Trophoblast cell (in vitro differentiated cells and primary cell): Measurements from ENCODE around the gene SNAP23. TPM values are rescaled to one million over a fixed set of nuclear protein-coding genes. Genes with fewer than 3 reads are reported as not detected.
A peak's percentile ranks its signal among the peaks of the same experiment; 100 is the strongest.

ENCODE experiments used
- DNase-seq, 2 donors: peaks; one replicate each; pipeline ENCODE4 v3.0.0-alpha.2; 2016
- H2AFZ ChIP-seq: 2 replicates; pipeline ENCODE4 v1.6.1; 2013; ENCODE audit warnings: low read length, moderate library complexity, mild to moderate bottlenecking; ENCODE audit not compliant: insufficient read depth, poor library complexity
- H2AK5ac ChIP-seq: 2 replicates; pipeline ENCODE4 v1.6.1; 2013; ENCODE audit warnings: mild to moderate bottlenecking, low read length
- H2BK120ac ChIP-seq: 2 replicates; pipeline ENCODE4 v1.6.1; 2013; ENCODE audit warnings: low read length, mild to moderate bottlenecking, moderate library complexity; ENCODE audit not compliant: insufficient read depth, poor library complexity
- H2BK12ac ChIP-seq: 2 replicates; pipeline ENCODE4 v1.6.1; 2013; ENCODE audit warnings: mild to moderate bottlenecking, low read length, moderate library complexity
- H2BK5ac ChIP-seq: 2 replicates; pipeline ENCODE4 v1.6.1; 2013; ENCODE audit warnings: low read length, low read depth, moderate library complexity, mild to moderate bottlenecking; ENCODE audit not compliant: poor library complexity
- H3K14ac ChIP-seq: 2 replicates; pipeline ENCODE4 v1.6.1; 2013; ENCODE audit warnings: mild to moderate bottlenecking, low read length
- H3K18ac ChIP-seq: 2 replicates; pipeline ENCODE4 v1.6.1; 2013; ENCODE audit warnings: mild to moderate bottlenecking, low read length
- H3K23ac ChIP-seq: 2 replicates; pipeline ENCODE4 v1.6.1; 2013; ENCODE audit warnings: low read length
- H3K27ac ChIP-seq: 2 replicates; pipeline ENCODE4 v1.5.1; 2013; ENCODE audit warnings: low read depth, mild to moderate bottlenecking, inconsistent platforms, low read length, moderate library complexity
- H3K27me3 ChIP-seq: 2 replicates; pipeline ENCODE4 v1.6.1; 2013; ENCODE audit warnings: inconsistent platforms, mild to moderate bottlenecking, low read length, moderate library complexity; ENCODE audit not compliant: insufficient read depth
- H3K36me3 ChIP-seq, 2 experiments: 1 replicate in 1 of 2; 2 replicates in 1 of 2; pipeline ENCODE4 v1.6.1; 2013; ENCODE audit warnings: low read length in 2 of 2, mild to moderate bottlenecking in 2 of 2, moderate library complexity in 1 of 2; ENCODE audit not compliant: insufficient read depth in 2 of 2, control insufficient read depth in 1 of 2
- H3K4ac ChIP-seq: 2 replicates; pipeline ENCODE4 v1.6.1; 2013; ENCODE audit warnings: low read depth, mild to moderate bottlenecking, low read length, moderate library complexity
- H3K4me1 ChIP-seq, 2 experiments: 1 replicate in 1 of 2; 2 replicates in 1 of 2; pipeline ENCODE4 v1.6.1; 2013; ENCODE audit warnings: low read length in 2 of 2, mild to moderate bottlenecking in 2 of 2, moderate library complexity in 1 of 2; ENCODE audit not compliant: insufficient read depth in 2 of 2, control insufficient read depth in 1 of 2
- H3K4me2 ChIP-seq: 2 replicates; pipeline ENCODE4 v1.6.1; 2013; ENCODE audit warnings: inconsistent platforms, mild to moderate bottlenecking, low read length, moderate library complexity
- H3K4me3 ChIP-seq: 2 replicates; pipeline ENCODE4 v1.5.1; 2013; ENCODE audit warnings: mild to moderate bottlenecking, low read depth, low read length, inconsistent platforms
- H3K79me1 ChIP-seq: one replicate; pipeline ENCODE4 v1.6.1; 2013; ENCODE audit warnings: low read length
- H3K79me2 ChIP-seq: 2 replicates; pipeline ENCODE4 v1.6.1; 2013; ENCODE audit warnings: low read length, mild to moderate bottlenecking; ENCODE audit not compliant: control insufficient read depth, insufficient read depth, poor library complexity
- H3K9ac ChIP-seq: 2 replicates; pipeline ENCODE4 v1.6.1; 2013; ENCODE audit warnings: mild to moderate bottlenecking, low read length
- H3K9me3 ChIP-seq: 2 replicates; pipeline ENCODE4 v1.6.1; 2013; ENCODE audit warnings: low read depth, mild to moderate bottlenecking, control low read depth, inconsistent platforms, low read length; ENCODE audit not compliant: insufficient read depth
- H4K12ac ChIP-seq: 2 replicates; pipeline ENCODE4 v1.6.1; 2013; ENCODE audit warnings: low read depth, mild to moderate bottlenecking, low read length, moderate library complexity
- H4K8ac ChIP-seq: 2 replicates; pipeline ENCODE4 v1.6.1; 2013; ENCODE audit warnings: low read depth, mild to moderate bottlenecking, low read length, moderate library complexity
- H4K91ac ChIP-seq: one replicate; pipeline ENCODE4 v1.6.1; 2013; ENCODE audit warnings: low read depth, mild to moderate bottlenecking, low read length, moderate library complexity
- WGBS: extraction: QIAGEN DNeasy Blood & Tissue Kit; methylation state at CpG from one replicate; pipeline ENCODE4 v1.1.7; 2013; ENCODE audit warnings: missing lambda C conversion rate; ENCODE audit not compliant: insufficient read length, insufficient coverage; ENCODE audit errors: extremely low coverage; 5-methylcytosine and 5-hydroxymethylcytosine counted together
- polyA plus RNA-seq: library from polyadenylated mRNA; stranded (reverse); fragments of 200-250 nt; gene quantifications from 2 replicates; pipeline ENCODE4 v1.2.3, GENCODE V29; 2013

SNAP23 gene
- polyA plus RNA-seq: 60.5 and 62.5 TPM in 2 replicates

- H3K4ac ChIP-seq: peak within 1 kb of the TSS; percentile 75
- H3K4me3 ChIP-seq: peak within 1 kb of the TSS; percentile 78
- H3K4me2 ChIP-seq: peak within 1 kb of the TSS; percentile 61
- peak within 1 kb of the TSS; percentile 24 for H2BK5ac ChIP-seq
- H3K79me1 ChIP-seq: peaks cover 16% of the 10 kb centered on the region
- no peak within 1 kb of the TSS for H2BK120ac ChIP-seq
- no peaks in the 10 kb centered on the region for H3K27me3 ChIP-seq
- peaks cover 8% of the 10 kb centered on the region for H3K79me2 ChIP-seq
- no peak within 1 kb of the TSS for H2BK12ac ChIP-seq
- WGBS: no CpG with 5 or more reads among the region's 43 CpGs
- H4K12ac ChIP-seq: no peak within 1 kb of the TSS
- H2AK5ac ChIP-seq: no peak within 1 kb of the TSS
- H3K27ac ChIP-seq: peak within 1 kb of the TSS; percentile 47
- H3K4me1 ChIP-seq: peaks cover 9 to 14% of the 10 kb centered on the region in 2 experiments
- no peaks in the 10 kb centered on the region for H3K9me3 ChIP-seq
- H4K8ac ChIP-seq: peak within 1 kb of the TSS; percentile 77
- H3K14ac ChIP-seq: peak within 1 kb of the TSS; percentile 27
- H3K9ac ChIP-seq: peak within 1 kb of the TSS; percentile 84
- H2AFZ ChIP-seq: peak within 1 kb of the TSS; percentile 61
- peak within 1 kb of the TSS; percentile 7 for H4K91ac ChIP-seq
- peak within 1 kb of the TSS; percentile 13 for H3K18ac ChIP-seq
- no peak within 1 kb of the TSS for H3K23ac ChIP-seq
- peaks cover 0 to 2% of the 10 kb centered on the region in 2 experiments for H3K36me3 ChIP-seq
- peak; percentile 87 to 91 for DNase-seq
Observed at GRCh38 chr15:42495361-42496212, at the start of gene SNAP23. Gene SNAP23, plus strand, starts transcription at chr15:42495634. Its CDS starts 16,213 bp downstream, at chr15:42511847.

DNA sequence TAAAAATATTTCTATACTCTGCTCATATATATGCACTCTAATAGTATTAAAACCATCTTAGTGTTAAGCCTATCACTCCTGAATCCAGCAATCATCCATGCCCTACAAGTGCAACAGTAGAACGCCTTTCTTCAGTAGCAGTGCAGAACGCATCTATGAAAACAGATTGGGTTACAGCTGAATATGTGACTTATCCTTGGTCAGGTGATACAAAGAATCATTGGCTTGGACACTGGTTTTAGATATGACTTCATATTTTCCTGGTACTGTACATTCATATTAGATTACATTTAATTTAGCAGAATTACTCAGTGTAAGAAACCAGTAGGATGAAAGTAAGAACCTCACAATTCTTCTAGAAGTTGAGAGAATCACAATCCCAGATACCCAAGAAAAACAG lies 47.8 kb upstream of the SNAP23 start:
- H3K9ac ChIP-seq: no peak overlapping the region
- WGBS: no CpG with 5 or more reads among the region's 2 CpGs
- no peak overlapping the region for H2BK120ac ChIP-seq
- no peak for DNase-seq
- no peak overlapping the region for H2AK5ac ChIP-seq
- no peaks in the 10 kb centered on the region for H3K4me1 ChIP-seq
- no peak overlapping the region for H2BK5ac ChIP-seq
- H3K79me2 ChIP-seq: no peaks in the 10 kb centered on the region
- H3K79me1 ChIP-seq: no peaks in the 10 kb centered on the region
- H3K27ac ChIP-seq: no peak overlapping the region
- H3K4ac ChIP-seq: no peak overlapping the region
- H3K23ac ChIP-seq: no peak overlapping the region
- no peaks in the 10 kb centered on the region for H3K27me3 ChIP-seq
- no peak overlapping the region for H3K4me2 ChIP-seq
- no peak overlapping the region for H4K8ac ChIP-seq
- no peak overlapping the region for H2BK12ac ChIP-seq
- peaks cover 10 to 28% of the 10 kb centered on the region in 2 experiments for H3K36me3 ChIP-seq
- H4K12ac ChIP-seq: no peak overlapping the region
- H3K14ac ChIP-seq: no peak overlapping the region
- no peak overlapping the region for H3K18ac ChIP-seq
- H2AFZ ChIP-seq: no peak overlapping the region
- H3K4me3 ChIP-seq: no peak overlapping the region
- no peaks in the 10 kb centered on the region for H3K9me3 ChIP-seq
- no peak overlapping the region for H4K91ac ChIP-seq

- no peak overlapping the region for H3K4ac ChIP-seq
- no peaks in the 10 kb centered on the region for H3K79me2 ChIP-seq
- no CpG with 5 or more reads among the region's 6 CpGs for WGBS
- H3K4me2 ChIP-seq: no peak overlapping the region
- H4K91ac ChIP-seq: no peak overlapping the region
- no peak overlapping the region for H2BK120ac ChIP-seq
- no peak overlapping the region for H4K8ac ChIP-seq
- H3K79me1 ChIP-seq: no peaks in the 10 kb centered on the region
- H3K4me3 ChIP-seq: no peak overlapping the region
- no peak overlapping the region for H3K27ac ChIP-seq
- H3K9ac ChIP-seq: no peak overlapping the region
- no peak overlapping the region for H2AFZ ChIP-seq
- H2AK5ac ChIP-seq: no peak overlapping the region
- H3K23ac ChIP-seq: no peak overlapping the region
- DNase-seq: no peak
- H3K4me1 ChIP-seq: no peaks in the 10 kb centered on the region
- H3K9me3 ChIP-seq: no peaks in the 10 kb centered on the region
- no peak overlapping the region for H3K18ac ChIP-seq
- H3K14ac ChIP-seq: no peak overlapping the region
- no peak overlapping the region for H2BK12ac ChIP-seq
- no peaks in the 10 kb centered on the region for H3K27me3 ChIP-seq
- no peak overlapping the region for H2BK5ac ChIP-seq
- peaks cover 9 to 28% of the 10 kb centered on the region in 2 experiments for H3K36me3 ChIP-seq
- no peak overlapping the region for H4K12ac ChIP-seq
Observed at GRCh38 chr15:42448281-42448680, 47.2 kb upstream of the SNAP23 start.

DNA sequence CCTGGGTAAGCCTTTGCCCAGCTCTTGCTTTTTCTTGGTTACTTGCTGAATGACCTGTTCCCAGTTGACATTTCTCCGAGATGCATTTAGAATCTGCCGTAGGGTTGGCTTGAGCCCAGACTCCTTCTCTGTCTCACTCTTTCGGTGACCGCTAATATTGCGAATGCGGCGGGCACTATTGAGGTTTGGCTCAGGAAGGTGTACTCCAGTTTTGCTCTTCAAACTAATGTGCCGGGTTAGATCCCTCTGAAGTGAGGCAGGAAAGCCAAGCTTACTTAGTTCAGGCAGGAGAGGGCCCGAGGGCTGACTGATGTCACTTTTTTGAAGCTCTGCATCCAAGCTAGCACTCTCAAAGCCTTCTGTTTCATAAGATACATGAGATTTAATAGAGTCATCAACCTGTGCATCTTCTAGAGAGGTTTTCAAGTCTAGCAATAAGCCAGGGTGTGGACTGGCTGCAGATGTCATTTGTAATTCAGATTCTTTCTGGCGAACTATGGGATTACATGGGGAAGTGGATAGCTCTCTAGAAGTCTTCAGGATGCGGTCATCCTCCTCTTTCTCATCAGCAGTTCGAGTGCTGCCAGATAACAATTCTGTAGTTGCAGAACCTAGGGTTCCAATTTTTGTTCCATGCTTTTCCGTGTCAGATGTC lies 45.5 kb upstream of the SNAP23 start:
- no peak overlapping the region for H2BK5ac ChIP-seq
- WGBS: no CpG with 5 or more reads among the region's 13 CpGs
- DNase-seq: no peak

More for the DNA sequence above, 45.5 kb upstream of the SNAP23 start:
- Histone ChIP-seq H3K79me1 (no peaks in the 10 kb centered on the region), H2AK5ac (no peak overlapping the region), H3K4ac (no peak overlapping the region), H2BK120ac (no peak overlapping the region), H3K4me3 (no peak overlapping the region), H3K79me2 (no peaks in the 10 kb centered on the region), H3K18ac (no peak overlapping the region), H3K27me3 (no peaks in the 10 kb centered on the region), H2BK12ac (no peak overlapping the region), H3K36me3 (peaks cover 4 to 26% of the 10 kb centered on the region in 2 experiments), H3K27ac (no peak overlapping the region), H3K9me3 (no peaks in the 10 kb centered on the region), H3K9ac (no peak overlapping the region), H3K23ac (no peak overlapping the region), H3K14ac (no peak overlapping the region), H2AFZ (no peak overlapping the region), H3K4me2 (no peak overlapping the region), H4K12ac (no peak overlapping the region), H4K8ac (no peak overlapping the region), H3K4me1 (no peaks in the 10 kb centered on the region), H4K91ac (no peak overlapping the region)
